Activated naive CD4-positive, alpha-beta T cell treated with anti-CD3 and anti-CD28 coated beads, Interleukin-2, amount 10 ng/mL, durations not matched to agents 7 days and 5 days (primary cell): Measurements from ENCODE around the gene HIF1A.

Experiments
- CTCF ChIA-PET: fragments of 350-600 bp; sonication (Branson Sonifier 250); formaldehyde crosslinking; loops from one replicate; lab custom pipeline; 2021; ENCODE audit warnings: antibody characterized with exemption; lab: Charles Lee
- DNase-seq: peaks from one replicate; pipeline ENCODE4 v3.0.0-alpha.2; 2020
- H3K27ac Mint-ChIP-seq: one replicate; pipeline ENCODE4 v1.8.0; 2021; ENCODE audit warnings: mild to moderate bottlenecking, moderate library complexity, mixed read lengths
- H3K27me3 Mint-ChIP-seq: one replicate; pipeline ENCODE4 v1.8.0; 2021; ENCODE audit warnings: mild to moderate bottlenecking, mixed read lengths
- H3K36me3 Mint-ChIP-seq: one replicate; pipeline ENCODE4 v1.8.0; 2021; ENCODE audit warnings: mixed read lengths
- H3K4me1 Mint-ChIP-seq: one replicate; pipeline ENCODE4 v1.8.0; 2021; ENCODE audit warnings: mixed read lengths
- H3K4me3 Mint-ChIP-seq: one replicate; pipeline ENCODE4 v1.8.0; 2021; ENCODE audit warnings: mild to moderate bottlenecking, moderate library complexity, mixed read lengths
- H3K9me3 Mint-ChIP-seq: one replicate; pipeline ENCODE4 v1.8.0; 2021; ENCODE audit warnings: mixed read lengths

HIF1A gene

DNA sequence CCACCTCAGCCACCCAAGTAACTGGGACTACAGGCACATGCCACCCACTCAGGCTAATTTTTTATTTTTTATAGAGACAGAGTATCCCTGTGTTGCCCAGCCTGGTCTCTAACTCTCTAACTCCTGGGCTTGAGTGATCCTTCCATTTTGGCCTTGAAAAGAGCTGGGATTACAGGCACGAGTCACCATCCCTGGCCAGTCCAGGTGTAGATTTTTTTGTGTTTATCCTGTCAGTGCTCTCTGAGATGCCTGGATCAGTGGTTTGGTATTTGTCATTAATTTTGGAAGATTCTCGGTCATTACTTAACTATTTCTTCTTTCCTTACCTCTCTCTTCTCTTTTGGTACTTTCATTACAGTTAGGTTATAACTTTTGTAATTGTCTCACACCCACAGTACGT is 5.3 kb upstream of the HIF1A start:
- CTCF ChIA-PET = interaction anchor here (1.8 kb wide), 1 partner anchor 9 kb away, joined by 5 read pairs; no protein-coding TSS in a partner anchor
- Mint-ChIP-seq H3K4me3 (no peak overlapping the region), H3K9me3 (peaks cover 12% of the 10 kb centered on the region), H3K27me3 (no peaks in the 10 kb centered on the region), H3K27ac (no peak overlapping the region), H3K4me1 (peaks cover 39% of the 10 kb centered on the region), H3K36me3 (peaks cover 15% of the 10 kb centered on the region)
- no peak for DNase-seq

DNA sequence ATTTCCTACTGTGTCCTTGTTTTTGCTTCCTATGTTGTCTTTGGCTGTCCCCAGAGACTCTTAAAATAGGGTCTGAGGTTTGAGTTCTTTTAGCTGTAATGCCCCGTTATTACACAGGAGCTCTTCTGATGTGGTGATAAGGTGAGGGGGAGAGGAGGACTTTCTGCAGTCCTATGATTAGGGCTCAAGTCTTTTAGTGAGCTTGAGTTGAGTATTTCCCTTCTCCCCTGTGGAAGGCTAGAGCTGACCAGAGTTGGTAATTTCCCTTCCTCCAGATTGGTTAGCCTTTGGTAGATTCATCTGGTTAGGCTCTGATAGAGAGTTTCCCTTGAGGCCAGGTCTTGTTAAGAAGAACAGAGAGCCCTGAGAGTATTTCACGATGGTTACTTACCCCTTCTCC is 4.3 kb upstream of the HIF1A start:
- Mint-ChIP-seq H3K27me3 (no peaks in the 10 kb centered on the region), H3K4me1 (peaks cover 39% of the 10 kb centered on the region), H3K27ac (peak overlapping the region; percentile 29), H3K9me3 (peaks cover 12% of the 10 kb centered on the region), H3K4me3 (peak overlapping the region; percentile 1), H3K36me3 (peaks cover 15% of the 10 kb centered on the region)
- DNase-seq = no peak
- CTCF ChIA-PET = interaction anchor here (1.2 to 1.8 kb wide), 2 partner anchors 10 to 213 kb away, joined by 3 to 5 read pairs; no protein-coding TSS in a partner anchor

DNA sequence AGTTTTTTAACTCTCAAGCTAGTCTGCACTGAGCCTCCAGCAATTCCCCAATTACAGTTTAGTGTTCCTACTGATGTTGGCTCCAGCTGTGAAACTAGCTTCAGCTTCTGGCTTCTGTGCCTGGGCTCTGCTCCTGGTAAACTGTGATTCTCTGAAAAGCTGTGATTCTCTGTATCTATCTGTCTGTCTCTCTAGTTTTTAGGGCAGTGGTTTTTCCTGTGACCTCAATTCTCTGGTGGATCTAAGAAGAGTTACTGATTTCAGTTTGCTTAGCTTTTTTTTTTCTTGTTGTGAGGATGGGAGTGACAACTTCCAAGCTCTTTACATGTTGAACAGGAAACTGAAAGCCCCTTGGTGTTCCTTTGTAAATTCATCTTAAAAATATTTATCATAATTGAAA is 3.8 kb upstream of the HIF1A start:
- CTCF ChIA-PET = interaction anchor here (1.2 to 1.8 kb wide), 2 partner anchors 11 to 214 kb away, joined by 3 to 5 read pairs; no protein-coding TSS in a partner anchor
- Mint-ChIP-seq H3K27me3 (no peaks in the 10 kb centered on the region), H3K27ac (peak overlapping the region; percentile 29), H3K4me3 (peak overlapping the region; percentile 1), H3K4me1 (peaks cover 39% of the 10 kb centered on the region), H3K36me3 (peaks cover 20% of the 10 kb centered on the region), H3K9me3 (peaks cover 11% of the 10 kb centered on the region)
- no peak for DNase-seq

DNA sequence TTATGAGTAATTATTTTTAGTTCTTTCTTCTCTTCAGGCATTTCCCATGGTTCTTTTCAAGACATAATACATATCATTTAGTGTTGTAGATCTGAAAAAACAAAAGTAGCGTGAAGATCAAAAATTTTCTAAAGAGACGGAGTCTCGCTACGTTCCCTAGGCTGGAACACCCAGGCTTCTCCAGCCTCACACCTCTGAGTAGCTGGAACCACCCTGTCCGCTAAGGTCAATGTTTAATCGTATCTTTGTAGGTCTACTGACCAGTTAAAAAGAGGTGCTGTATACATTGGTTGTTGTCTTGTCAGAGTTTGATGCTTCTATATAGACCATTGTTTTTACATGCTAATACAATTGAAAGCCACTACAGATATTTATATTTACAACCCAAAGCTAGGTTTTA is 1.3 kb upstream of the HIF1A start:
- Mint-ChIP-seq H3K4me3 (peak overlapping the region; percentile 91), H3K36me3 (peaks cover 34% of the 10 kb centered on the region), H3K9me3 (peaks cover 10% of the 10 kb centered on the region), H3K4me1 (peaks cover 53% of the 10 kb centered on the region), H3K27me3 (no peaks in the 10 kb centered on the region), H3K27ac (peak overlapping the region; percentile 94)
- CTCF ChIA-PET = interaction anchor here (1.3 to 2.0 kb wide), 4 partner anchors 12 to 218 kb away, joined by 3 to 7 read pairs (median 4); no protein-coding TSS in a partner anchor
- no peak for DNase-seq

DNA sequence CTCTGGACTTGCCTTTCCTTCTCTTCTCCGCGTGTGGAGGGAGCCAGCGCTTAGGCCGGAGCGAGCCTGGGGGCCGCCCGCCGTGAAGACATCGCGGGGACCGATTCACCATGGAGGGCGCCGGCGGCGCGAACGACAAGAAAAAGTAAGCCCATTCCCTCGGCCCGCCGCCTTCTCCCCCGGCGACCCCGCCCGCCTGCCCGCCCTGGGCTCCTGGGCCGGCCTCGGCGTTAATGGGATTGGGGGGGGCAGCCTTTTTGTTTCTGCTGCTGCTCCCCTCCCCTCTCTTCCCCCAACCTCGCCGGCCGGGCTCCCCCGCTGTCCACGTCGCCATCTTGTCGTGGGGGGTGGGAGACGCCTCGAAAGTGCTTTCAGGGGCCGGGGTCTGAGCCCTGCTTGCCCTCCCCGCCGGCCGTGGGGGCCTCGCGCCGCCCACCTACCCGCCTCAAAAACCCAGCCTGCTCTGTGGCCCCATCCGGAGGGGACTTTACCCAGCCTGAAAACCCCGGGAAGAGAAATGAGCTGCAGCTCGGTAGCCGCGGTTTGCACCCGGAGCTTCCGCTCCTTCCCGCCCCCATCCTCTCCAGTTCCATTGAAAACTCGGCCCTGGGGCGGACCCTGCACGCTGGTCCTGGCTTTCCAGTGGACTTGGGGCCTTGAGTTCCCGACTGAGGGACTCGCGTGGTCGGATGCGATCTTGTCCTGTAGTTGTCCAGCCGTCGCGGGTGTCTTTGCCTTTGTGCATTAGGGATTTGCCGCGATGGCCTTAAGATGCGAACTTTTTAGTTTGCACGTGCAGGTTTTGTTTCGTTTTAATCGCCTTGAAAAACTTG is 598 bp downstream of the HIF1A start:
- H3K4me3 Mint-ChIP-seq = peak overlapping the region; percentile 91
- DNase-seq = peak; percentile 67

DNA sequence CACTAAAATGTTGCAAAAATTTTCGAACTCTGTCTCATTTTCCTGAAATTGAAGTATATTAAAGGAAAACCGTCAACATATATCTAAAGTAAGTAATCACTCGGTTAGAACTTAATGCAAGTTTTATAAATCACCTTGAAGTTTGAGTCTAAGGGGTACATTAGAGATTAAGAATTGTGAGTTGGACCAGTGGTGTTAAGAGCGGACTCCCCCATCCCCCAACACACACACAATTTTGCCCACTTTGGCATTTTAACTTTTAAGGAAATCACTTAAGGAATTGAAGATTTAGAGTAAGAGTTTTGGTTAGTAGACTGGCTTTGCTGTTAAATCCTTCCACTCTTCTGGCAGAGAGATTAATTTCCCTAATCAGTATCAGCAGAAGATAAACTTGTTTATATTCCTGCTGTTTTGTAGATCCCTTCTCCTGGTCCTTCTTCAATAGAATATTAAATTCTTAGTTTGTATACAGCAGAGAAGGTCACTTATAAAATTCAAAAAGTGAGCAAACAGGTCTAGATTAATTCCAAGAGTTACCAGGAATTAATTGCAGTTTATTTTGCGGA is 1.5 kb downstream of the HIF1A start:
- DNase-seq = no peak
- CTCF ChIA-PET = no interaction called here
- Mint-ChIP-seq H3K4me1 (peaks cover 60% of the 10 kb centered on the region), H3K4me3 (peak overlapping the region; percentile 91), H3K27me3 (no peaks in the 10 kb centered on the region), H3K27ac (peak overlapping the region; percentile 97), H3K36me3 (peaks cover 41% of the 10 kb centered on the region), H3K9me3 (no peaks in the 10 kb centered on the region)

More for the DNA sequence above, 598 bp downstream of the HIF1A start:
- Mint-ChIP-seq H3K27me3 (no peaks in the 10 kb centered on the region), H3K27ac (peak overlapping the region; percentile 97), H3K4me1 (peaks cover 62% of the 10 kb centered on the region), H3K9me3 (peaks cover 2% of the 10 kb centered on the region), H3K36me3 (peaks cover 38% of the 10 kb centered on the region)
- CTCF ChIA-PET = interaction anchor here (1.0 to 1.8 kb wide), 5 partner anchors 32 to 222 kb away, joined by 3 to 5 read pairs (median 3); no protein-coding TSS in a partner anchor

DNA sequence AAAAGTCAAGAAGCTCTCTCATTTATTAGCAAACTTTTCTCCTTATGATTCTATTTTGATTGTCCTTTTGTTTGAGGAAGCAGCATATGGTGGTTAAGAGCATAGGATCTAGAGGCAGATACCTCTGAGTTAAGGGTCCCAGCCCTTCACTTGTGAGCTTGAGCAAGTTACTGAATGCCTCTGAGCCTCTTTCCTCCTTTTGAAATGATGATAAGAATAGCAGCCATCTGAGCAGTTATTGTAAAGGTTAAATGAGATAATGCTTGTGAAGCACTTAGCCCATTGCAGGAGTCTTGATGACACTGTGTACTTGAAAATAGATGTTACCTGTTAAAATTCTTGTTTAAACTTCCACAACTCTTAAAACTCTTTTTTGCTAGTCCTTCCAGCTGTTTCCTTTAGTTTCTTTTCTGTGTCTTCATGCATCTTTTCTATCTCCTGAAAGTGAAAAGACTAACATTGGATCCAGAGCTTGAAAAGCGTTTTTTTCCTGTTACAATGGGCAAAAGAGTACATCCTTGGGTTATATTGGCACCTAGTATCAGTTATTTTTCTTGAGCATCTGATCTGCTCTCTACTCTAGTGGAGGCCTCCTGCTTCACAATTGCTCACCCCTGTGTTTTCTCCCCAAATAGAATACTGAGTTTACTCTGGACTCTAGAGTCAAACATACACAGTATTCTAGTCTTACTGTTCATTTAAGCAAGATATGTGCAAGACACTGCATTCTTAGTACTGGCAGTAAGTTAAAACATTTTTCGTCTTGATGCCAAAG is 3.1 kb downstream of the HIF1A start:
- Mint-ChIP-seq H3K9me3 (no peaks in the 10 kb centered on the region), H3K36me3 (peaks cover 43% of the 10 kb centered on the region), H3K27me3 (no peaks in the 10 kb centered on the region), H3K27ac (peak overlapping the region; percentile 97), H3K4me1 (peaks cover 60% of the 10 kb centered on the region), H3K4me3 (peak overlapping the region; percentile 91)
- CTCF ChIA-PET = interaction anchor here (0.6 to 1.7 kb wide), 5 partner anchors 178 to 243 kb away, joined by 3 to 4 read pairs (median 4); no protein-coding TSS in a partner anchor
- no peak for DNase-seq

DNA sequence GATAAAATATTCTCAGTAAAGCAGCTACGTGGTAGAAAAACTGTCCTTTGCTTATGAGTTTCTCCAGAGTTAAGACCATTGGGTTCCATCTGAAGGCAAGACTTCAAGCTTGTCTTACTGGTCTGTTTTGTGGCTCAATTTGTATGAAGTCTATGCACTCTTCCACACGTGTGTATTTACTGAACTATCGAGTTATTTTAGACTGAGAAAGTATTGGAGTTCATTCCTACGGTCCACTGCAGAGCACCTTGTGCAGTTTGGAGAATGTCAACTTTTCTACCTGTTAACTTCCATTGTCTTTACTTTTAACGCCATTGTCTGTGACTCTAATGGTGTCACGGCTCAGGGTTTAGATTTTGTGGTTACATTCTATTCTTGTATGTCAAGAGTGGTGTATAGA is 3.7 kb downstream of the HIF1A start:
- Mint-ChIP-seq H3K9me3 (no peaks in the 10 kb centered on the region), H3K27ac (peak overlapping the region; percentile 97), H3K4me1 (peaks cover 64% of the 10 kb centered on the region), H3K36me3 (peaks cover 43% of the 10 kb centered on the region), H3K27me3 (no peaks in the 10 kb centered on the region), H3K4me3 (peak overlapping the region; percentile 91)
- CTCF ChIA-PET = interaction anchor here (0.8 to 1.7 kb wide), 5 partner anchors 20 to 244 kb away, joined by 3 to 6 read pairs (median 4); no protein-coding TSS in a partner anchor
- DNase-seq = no peak

DNA sequence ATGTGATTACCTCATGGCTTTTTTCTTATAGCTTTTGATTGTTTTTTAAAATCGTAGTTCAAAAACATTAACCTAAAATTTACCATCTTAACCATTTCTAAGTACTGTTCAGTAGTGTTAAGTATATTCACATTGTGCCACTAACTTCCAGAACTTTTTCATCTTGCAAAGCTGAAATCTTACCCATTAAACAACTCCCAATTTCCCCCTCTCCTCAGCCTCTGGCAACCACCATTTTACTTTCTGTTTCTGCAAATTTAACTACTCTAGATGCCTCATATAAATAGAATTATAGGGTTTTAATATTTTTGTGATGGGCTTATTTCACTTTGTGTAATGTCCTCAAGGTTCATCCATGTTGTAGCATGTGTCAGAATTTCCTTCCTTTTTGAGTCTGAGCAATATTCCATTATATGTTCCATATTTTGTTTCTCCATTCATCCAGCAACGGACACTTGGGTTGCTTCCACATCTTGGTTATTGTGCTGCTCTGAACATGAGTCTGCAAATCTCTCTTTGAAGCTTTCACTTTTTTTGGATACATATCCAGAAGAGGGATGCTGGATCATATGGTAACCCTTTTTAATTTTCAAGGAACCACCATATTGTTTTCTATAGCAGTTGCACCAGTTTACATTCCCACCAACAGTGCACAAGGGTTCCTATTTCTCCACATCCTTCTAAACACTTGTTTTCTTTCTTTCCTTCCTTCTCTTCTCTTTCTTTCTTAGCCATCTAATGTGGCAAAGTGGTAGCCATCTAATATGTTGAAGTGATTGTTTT is 5.0 kb downstream of the HIF1A start:
- no peaks in the 10 kb centered on the region for H3K9me3 Mint-ChIP-seq
- no peak for DNase-seq
- peak overlapping the region; percentile 56 for H3K4me3 Mint-ChIP-seq
- CTCF ChIA-PET = interaction anchor here (0.9 to 1.6 kb wide), 5 partner anchors 11 to 238 kb away, joined by 3 to 6 read pairs (median 4); no protein-coding TSS in a partner anchor
- H3K36me3 Mint-ChIP-seq = peaks cover 47% of the 10 kb centered on the region
- H3K4me1 Mint-ChIP-seq = peaks cover 70% of the 10 kb centered on the region
- no peaks in the 10 kb centered on the region for H3K27me3 Mint-ChIP-seq
- H3K27ac Mint-ChIP-seq = peak overlapping the region; percentile 9

DNA sequence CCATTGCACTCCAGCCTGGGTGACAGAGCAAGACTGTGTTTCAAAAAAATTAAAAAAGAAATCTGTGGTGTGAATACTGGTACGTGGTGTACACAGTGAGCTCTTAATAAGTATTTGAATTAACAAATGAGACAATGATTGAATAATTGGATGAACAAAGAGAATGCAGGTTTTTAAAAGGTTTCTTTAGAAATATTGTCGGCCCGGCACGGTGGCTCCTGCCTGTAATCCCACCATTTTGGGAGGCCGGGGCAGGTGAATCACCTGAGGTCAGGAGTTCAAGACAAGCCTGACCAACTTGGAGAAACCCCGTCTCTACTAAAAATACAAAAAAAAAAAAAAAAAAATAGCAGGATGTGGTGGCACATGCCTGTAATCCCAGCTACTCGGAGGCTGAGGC is 6.6 kb downstream of the HIF1A start:
- H3K4me3 Mint-ChIP-seq = no peak overlapping the region
- H3K4me1 Mint-ChIP-seq = peaks cover 86% of the 10 kb centered on the region
- H3K36me3 Mint-ChIP-seq = peaks cover 43% of the 10 kb centered on the region
- H3K27me3 Mint-ChIP-seq = no peaks in the 10 kb centered on the region
- no peak for DNase-seq
- H3K9me3 Mint-ChIP-seq = no peaks in the 10 kb centered on the region
- no peak overlapping the region for H3K27ac Mint-ChIP-seq
- CTCF ChIA-PET = no interaction called here

DNA sequence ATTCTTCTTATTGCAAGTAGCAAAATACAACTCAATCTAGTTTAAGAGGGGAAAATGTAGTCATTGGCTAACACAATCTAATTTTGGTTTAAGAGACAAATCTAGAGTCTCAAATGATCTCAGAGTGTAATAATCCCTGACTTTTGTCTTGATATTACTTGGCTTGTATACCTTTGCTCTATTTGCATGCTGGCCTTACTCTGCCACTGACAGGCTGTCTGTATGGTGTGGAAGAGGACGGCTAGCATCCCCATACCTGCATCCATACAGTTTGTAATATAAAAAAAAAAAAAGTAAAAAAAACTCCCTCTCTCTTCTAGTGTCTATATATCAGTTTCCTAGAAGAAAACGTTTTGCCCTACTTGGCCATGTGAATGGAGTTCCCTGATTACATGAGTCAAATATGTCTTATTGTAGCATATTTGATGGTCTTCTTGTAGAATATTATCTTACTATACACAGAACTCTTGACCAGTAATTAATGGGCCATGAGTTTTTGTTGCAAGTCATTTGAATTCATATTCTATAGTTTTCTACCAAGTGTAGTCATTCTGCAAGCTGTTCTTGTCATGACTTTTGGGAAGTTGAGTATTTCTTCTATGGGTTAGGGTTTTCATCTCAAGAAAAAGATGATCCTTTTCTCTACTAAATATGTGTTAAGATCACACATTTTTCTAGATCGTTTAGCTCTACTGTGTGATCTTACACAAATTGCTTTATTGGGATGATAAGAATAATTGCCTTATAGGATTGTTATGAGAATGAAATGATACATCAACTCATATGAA is 8.2 kb downstream of the HIF1A start:
- no peak overlapping the region for H3K27ac Mint-ChIP-seq
- CTCF ChIA-PET = no interaction called here
- H3K4me3 Mint-ChIP-seq = no peak overlapping the region
- H3K4me1 Mint-ChIP-seq = peaks cover 88% of the 10 kb centered on the region
- no peak for DNase-seq
- H3K27me3 Mint-ChIP-seq = no peaks in the 10 kb centered on the region
- H3K36me3 Mint-ChIP-seq = peaks cover 36% of the 10 kb centered on the region
- peaks cover 1% of the 10 kb centered on the region for H3K9me3 Mint-ChIP-seq

DNA sequence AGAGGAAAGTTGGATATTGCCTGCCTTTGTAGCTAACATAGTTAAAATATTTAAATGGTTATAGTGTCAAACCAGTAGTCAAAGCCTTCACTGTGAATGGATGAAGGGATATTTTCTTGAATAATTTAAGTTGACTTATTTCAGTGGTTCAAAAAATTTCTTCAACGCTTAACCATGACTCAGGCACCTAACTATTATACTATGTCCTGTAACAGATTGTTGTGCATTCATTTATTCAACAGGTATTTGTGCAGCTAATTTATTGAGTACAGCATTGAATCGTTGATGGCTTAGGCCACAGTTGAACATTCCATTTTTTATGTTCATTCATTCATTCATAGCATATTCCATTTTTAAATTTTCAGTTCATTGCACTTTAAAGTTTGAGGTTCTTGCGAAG is 9.2 kb downstream of the HIF1A start:
- CTCF ChIA-PET = interaction anchor here (0.9 kb wide), 1 partner anchor 212 kb away, joined by 3 read pairs; no protein-coding TSS in a partner anchor
- Mint-ChIP-seq H3K4me1 (peaks cover 88% of the 10 kb centered on the region), H3K9me3 (peaks cover 2% of the 10 kb centered on the region)

More for the DNA sequence above, 9.2 kb downstream of the HIF1A start:
- Mint-ChIP-seq H3K27ac (peak overlapping the region; percentile 5), H3K27me3 (no peaks in the 10 kb centered on the region), H3K4me3 (no peak overlapping the region), H3K36me3 (peaks cover 35% of the 10 kb centered on the region)
- DNase-seq = no peak
